ENCODE data around the gene PPFIBP1.

Gene PPFIBP1

GRCh38 chr12:27552235-27552634, 28.2 kb downstream of the PPFIBP1 start:
- DNase-seq (ENCODE audit: low read depth): no peak
- no peak for TF ChIP-seq CTCF (conservative IDR thresholded peaks at IDR 0.05; ENCODE audit: low read depth, low read length)
- no peak overlapping the region for H3K4me3 ChIP-seq (ENCODE audit: low read depth, low read length)

GRCh38 chr12:27552886-27553560, 29.0 kb downstream of the PPFIBP1 start:
- H3K4me3 ChIP-seq (ENCODE audit: low read depth, low read length): no peak overlapping the region
- no peak for DNase-seq (ENCODE audit: low read depth)
- TF ChIP-seq CTCF (conservative IDR thresholded peaks at IDR 0.05; ENCODE audit: low read depth, low read length): no peak

- TF ChIP-seq CTCF (conservative IDR thresholded peaks at IDR 0.05; ENCODE audit: low read depth, low read length): no peak
- no peak for DNase-seq (ENCODE audit: low read depth)
- H3K4me3 ChIP-seq (ENCODE audit: low read depth, low read length): no peak overlapping the region
Observed at GRCh38 chr12:27553941-27554340, 29.9 kb downstream of the PPFIBP1 start.

GRCh38 chr12:27554421-27555186, 30.6 kb downstream of the PPFIBP1 start:
- DNase-seq (ENCODE audit: low read depth): peak; percentile 52
- no peak for TF ChIP-seq CTCF (conservative IDR thresholded peaks at IDR 0.05; ENCODE audit: low read depth, low read length)
- no peak overlapping the region for H3K4me3 ChIP-seq (ENCODE audit: low read depth, low read length)

- no peak for TF ChIP-seq CTCF (conservative IDR thresholded peaks at IDR 0.05; ENCODE audit: low read depth, low read length)
- H3K4me3 ChIP-seq (ENCODE audit: low read depth, low read length): no peak overlapping the region
- no peak for DNase-seq (ENCODE audit: low read depth)
Observed at GRCh38 chr12:27555361-27555760, 31.4 kb downstream of the PPFIBP1 start.

GRCh38 chr12:27555925-27556778, 32.1 kb downstream of the PPFIBP1 start:
- TF ChIP-seq CTCF (conservative IDR thresholded peaks at IDR 0.05; ENCODE audit: low read depth, low read length): no peak
- peak; percentile 86 for DNase-seq (ENCODE audit: low read depth)
- H3K4me3 ChIP-seq (ENCODE audit: low read depth, low read length): no peak overlapping the region
